ENCODE results near the gene REEP5. TPM values are rescaled to one million over a fixed set of nuclear protein-coding genes. Genes with fewer than 3 reads are reported as not detected.

The REEP5 gene
- total RNA-seq, 1 donor from 2014 or later, result 87.6 TPM

DNA sequence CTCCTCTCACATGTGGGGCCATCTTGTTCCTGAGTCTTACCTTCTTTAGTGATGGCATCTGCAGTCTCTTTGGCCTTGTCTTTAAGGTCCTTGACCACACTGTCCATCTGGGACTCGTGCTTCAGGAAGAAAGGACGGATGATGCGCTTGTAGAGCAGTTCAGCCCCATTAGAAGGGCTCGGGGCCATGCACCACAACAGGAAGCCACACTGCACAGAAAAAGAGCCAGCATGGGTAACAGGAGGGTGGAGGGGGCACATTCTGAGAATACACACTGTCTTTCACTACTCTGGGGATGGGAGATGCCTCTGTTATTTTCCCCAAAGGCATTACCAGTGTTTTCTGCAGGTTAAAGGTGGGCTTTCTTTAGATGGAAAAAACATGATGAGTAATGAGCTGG, 35.1 kb downstream of the REEP5 start:
- no peak overlapping the region for H3K27ac Mint-ChIP-seq (ENCODE audit: unreplicated experiment)
- no peak for TF ChIP-seq CTCF (IDR thresholded peaks at IDR 0.05)
- peaks cover 26% of the 10 kb centered on the region for H3K36me3 Mint-ChIP-seq (ENCODE audit: low read depth)
- no peaks in the 10 kb centered on the region for H3K4me1 Mint-ChIP-seq (ENCODE audit: low read depth)
- no peaks in the 10 kb centered on the region for H3K9me3 Mint-ChIP-seq (ENCODE audit: low read depth)
- no peak for DNase-seq (ENCODE audit: low spot score)
- H3K27me3 Mint-ChIP-seq (ENCODE audit: low read depth), result no peaks in the 10 kb centered on the region
- no peak overlapping the region for H3K4me3 Mint-ChIP-seq (ENCODE audit: unreplicated experiment)

GRCh38 chr5:112885001-112885400, 37.0 kb downstream of the REEP5 start:
- DNase-seq (ENCODE audit: low spot score), result no peak
- Mint-ChIP-seq H3K9me3 (ENCODE audit: low read depth) (no peaks in the 10 kb centered on the region), H3K27me3 (ENCODE audit: low read depth) (no peaks in the 10 kb centered on the region), H3K4me3 (ENCODE audit: unreplicated experiment) (no peak overlapping the region), H3K4me1 (ENCODE audit: low read depth) (no peaks in the 10 kb centered on the region), H3K27ac (ENCODE audit: unreplicated experiment) (peak overlapping the region; percentile 52), H3K36me3 (ENCODE audit: low read depth) (peaks cover 29% of the 10 kb centered on the region)
- TF ChIP-seq CTCF (IDR thresholded peaks at IDR 0.05), result no peak

DNA sequence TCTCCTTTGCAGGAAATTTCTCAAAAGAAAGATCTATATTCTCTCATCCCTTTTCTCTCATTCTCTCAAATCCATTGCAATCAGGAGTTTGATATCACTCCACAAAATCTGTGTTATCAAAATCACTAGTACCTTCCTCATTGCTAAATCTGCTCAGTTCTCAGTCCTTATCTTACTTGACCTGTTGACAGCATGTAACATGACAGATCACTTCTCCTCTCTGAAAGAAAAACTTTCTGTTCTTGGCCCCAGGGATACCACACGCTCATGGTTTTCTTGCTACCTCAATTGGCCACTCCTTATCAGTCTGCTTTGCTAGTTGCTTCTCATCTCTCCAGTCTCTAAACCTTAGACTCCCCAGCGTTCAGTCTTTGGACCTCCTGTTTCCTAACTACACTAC, 38.8 kb downstream of the REEP5 start:
- no peak for DNase-seq (ENCODE audit: low spot score)
- Mint-ChIP-seq H3K4me3 (ENCODE audit: unreplicated experiment) (no peak overlapping the region), H3K36me3 (ENCODE audit: low read depth) (peaks cover 28% of the 10 kb centered on the region), H3K27ac (ENCODE audit: unreplicated experiment) (no peak overlapping the region), H3K9me3 (ENCODE audit: low read depth) (no peaks in the 10 kb centered on the region), H3K4me1 (ENCODE audit: low read depth) (peaks cover 9% of the 10 kb centered on the region), H3K27me3 (ENCODE audit: low read depth) (no peaks in the 10 kb centered on the region)
- no peak for TF ChIP-seq CTCF (IDR thresholded peaks at IDR 0.05)

DNA sequence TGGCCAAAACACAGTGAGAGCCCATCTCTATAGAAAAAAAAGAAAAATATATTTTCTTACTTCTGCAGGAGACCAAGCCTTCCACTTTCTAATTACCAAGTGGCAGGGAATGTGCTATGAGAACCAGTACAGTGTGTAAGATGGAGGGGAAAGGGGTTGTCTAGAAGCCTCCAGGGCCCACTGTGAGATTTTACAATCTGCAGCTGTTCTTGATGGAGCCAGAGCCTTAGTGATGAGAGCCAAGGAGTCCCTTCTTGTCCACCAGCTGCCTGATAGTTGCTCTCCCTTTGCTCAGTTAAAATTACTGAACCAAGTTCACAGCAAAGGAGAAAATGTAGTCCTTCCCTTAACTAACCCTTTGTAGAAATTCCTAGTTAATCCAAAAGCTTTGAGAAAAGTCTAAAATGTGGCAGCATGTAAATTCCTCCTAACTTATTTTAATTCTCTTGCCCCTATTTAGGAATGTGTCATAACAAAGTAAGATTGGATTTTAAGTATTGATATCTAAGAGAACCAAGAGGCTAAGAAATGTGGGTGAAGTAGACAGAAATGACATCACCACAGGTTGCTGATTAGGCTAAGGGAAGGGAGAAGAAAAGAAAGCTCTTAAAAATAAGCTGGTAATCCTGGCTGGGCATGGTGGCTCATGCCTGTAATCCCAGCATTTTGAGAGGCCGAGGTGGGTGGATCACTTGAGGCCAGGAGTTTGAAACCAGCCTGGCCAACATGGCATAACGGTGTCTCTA, 41.6 kb downstream of the REEP5 start:
- no peak overlapping the region for H3K4me3 Mint-ChIP-seq (ENCODE audit: unreplicated experiment)
- peak overlapping the region; percentile 46 for H3K27ac Mint-ChIP-seq (ENCODE audit: unreplicated experiment)
- no peak for TF ChIP-seq CTCF (IDR thresholded peaks at IDR 0.05)
- H3K36me3 Mint-ChIP-seq (ENCODE audit: low read depth), result peaks cover 26% of the 10 kb centered on the region
- H3K27me3 Mint-ChIP-seq (ENCODE audit: low read depth), result no peaks in the 10 kb centered on the region
- peaks cover 17% of the 10 kb centered on the region for H3K4me1 Mint-ChIP-seq (ENCODE audit: low read depth)
- no peaks in the 10 kb centered on the region for H3K9me3 Mint-ChIP-seq (ENCODE audit: low read depth)
- no peak for DNase-seq (ENCODE audit: low spot score)

- no peak for DNase-seq (ENCODE audit: low spot score)
- peaks cover 21% of the 10 kb centered on the region for H3K36me3 Mint-ChIP-seq (ENCODE audit: low read depth)
- no peak for TF ChIP-seq CTCF (IDR thresholded peaks at IDR 0.05)
- H3K27me3 Mint-ChIP-seq (ENCODE audit: low read depth), result no peaks in the 10 kb centered on the region
- H3K27ac Mint-ChIP-seq (ENCODE audit: unreplicated experiment), result peak overlapping the region; percentile 63
- H3K4me1 Mint-ChIP-seq (ENCODE audit: low read depth), result peaks cover 17% of the 10 kb centered on the region
- no peak overlapping the region for H3K4me3 Mint-ChIP-seq (ENCODE audit: unreplicated experiment)
- H3K9me3 Mint-ChIP-seq (ENCODE audit: low read depth), result no peaks in the 10 kb centered on the region
Measured at GRCh38 chr5:112878760-112879159, 43.3 kb downstream of the REEP5 start.

Data from chondrocyte (in vitro differentiated cells).